ENCODE data around the gene CRELD2. TPM values are rescaled to one million over a fixed set of nuclear protein-coding genes. Genes with fewer than 3 reads are reported as not detected.
A peak's percentile ranks its signal among the peaks of the same experiment; 100 is the strongest.

Gene CRELD2
- total RNA-seq, 1 donor from 2014 or later: 25.5 TPM

DNA sequence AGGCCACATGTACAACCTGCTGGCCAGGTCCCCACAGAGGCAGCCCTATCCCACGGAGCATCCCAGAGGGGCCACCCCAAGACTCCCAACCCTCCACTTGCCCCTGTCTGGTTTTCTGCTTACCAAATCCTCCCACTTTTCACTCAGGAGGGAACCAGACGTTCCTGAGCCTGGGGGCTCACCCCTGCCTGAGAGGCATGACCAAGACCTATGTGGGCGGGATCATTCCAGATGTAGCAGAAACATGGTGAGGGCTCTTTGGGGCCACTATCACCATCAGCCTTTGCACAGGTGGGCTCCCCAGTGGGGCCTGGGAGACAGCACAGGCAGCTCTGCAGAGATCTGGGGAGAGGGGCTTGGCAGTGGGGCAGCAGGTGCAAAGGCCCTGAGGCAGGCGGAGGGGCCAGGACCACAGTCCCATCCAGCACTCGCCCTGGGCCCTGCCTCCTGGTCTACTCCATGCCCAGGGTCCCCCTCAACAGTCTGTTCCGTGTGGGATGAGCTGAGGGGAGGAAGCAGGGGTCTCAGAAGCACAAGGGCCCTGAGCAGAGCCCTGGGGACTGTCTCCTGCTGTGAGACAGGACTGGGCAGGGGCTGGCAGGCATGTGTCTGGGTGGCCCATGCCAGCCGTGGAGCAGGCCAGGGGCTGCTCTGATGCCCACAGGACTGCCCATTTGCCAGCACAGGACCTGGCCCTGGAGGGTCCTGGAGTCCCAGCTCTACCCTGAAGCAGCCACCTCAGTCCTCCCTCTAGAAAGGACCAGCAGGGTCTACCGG is 51.5 kb downstream of the CRELD2 start:
- ATAC-seq: no peak

GRCh38 chr22:49970528-49971231 is 52.2 kb downstream of the CRELD2 start:
- peak; percentile 79 for ATAC-seq

- peak; percentile 38 for ATAC-seq
Observed at GRCh38 chr22:49971232-49972162, 53.1 kb downstream of the CRELD2 start.

DNA sequence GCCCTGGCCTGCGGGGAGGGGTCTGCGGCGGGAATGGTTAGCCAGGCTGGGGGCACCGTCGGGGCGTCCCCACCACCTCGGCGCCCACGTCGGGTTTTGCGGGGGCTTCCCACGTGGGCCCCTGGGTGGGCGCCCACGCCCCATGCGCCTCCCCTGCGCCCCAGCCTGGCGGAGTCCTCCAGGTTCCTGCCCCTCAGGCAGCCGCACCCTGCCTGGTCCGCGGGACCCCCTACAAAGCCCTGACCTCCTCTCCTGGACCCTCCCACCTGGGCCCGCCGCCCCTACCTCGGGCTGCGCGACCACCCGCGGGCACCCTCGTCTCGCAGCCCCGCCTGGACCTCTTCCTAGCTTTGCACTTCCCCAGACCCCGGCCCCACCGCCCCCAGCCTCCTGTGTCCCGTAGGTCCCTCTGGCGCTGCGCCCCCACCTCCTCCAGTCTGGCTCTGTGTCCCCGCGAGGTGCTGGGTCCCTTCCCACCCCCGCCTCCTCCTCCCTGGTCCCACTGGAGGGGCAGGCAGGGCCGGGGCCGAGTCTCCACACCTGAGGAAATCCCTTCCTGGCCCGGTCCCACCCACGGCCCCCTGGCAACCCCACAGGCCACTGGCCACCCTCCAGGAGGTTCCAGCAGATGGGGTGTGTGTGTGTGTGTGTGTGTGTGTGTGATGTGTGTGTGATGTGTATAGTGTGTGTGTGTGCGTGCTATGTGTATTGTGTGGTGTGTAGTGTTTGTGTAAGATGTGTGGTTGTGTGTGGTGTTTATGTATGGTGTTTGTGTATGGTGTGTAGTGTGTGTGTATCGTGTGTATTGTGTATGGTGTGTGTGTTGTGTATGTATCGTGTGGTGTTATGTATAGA is 54.0 kb downstream of the CRELD2 start:
- ATAC-seq: no peak

- ATAC-seq: no peak
Observed at GRCh38 chr22:49973018-49973961, 54.9 kb downstream of the CRELD2 start.

DNA sequence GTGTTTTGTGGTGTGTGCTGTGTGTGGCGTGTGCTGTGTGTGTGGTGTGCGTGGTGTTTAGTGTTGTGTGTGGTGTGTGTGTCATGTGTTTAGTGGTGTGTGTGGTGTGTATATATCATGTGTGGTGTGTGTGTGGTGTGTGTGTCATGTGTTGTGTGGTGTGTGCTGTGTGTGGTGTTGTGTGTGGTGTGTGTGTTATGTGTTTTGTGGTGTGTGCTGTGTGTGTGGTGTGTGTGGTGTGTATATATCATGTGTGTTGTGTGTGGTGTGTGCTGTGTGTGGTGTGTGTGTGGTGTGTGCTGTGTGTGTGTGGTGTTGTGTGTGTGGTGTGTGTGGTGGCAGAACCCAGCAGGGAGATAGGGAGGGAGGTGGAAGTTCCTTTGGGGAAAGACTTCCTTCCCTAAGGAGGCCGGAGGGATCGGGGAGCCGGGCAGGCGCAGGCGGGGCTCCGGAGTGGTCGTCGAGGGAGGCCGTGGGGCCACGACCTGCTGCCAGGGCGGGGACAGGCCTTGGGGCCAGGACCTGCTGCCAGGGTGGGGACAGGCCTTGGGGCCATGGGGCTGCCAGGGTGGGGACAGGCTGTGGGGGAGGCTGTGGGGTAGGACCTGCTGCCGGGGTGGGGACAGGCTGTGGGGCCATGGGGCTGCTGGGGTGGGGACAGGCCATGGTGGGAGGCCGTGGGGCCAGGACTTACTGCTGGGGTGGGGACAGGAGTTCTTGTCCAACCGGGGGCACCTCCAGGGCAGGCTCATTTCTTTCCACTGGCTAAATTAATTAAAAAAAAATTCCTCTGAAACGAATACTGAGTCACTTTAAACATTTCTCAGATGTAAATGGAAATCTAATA is 57.3 kb downstream of the CRELD2 start:
- ATAC-seq: no peak

DNA sequence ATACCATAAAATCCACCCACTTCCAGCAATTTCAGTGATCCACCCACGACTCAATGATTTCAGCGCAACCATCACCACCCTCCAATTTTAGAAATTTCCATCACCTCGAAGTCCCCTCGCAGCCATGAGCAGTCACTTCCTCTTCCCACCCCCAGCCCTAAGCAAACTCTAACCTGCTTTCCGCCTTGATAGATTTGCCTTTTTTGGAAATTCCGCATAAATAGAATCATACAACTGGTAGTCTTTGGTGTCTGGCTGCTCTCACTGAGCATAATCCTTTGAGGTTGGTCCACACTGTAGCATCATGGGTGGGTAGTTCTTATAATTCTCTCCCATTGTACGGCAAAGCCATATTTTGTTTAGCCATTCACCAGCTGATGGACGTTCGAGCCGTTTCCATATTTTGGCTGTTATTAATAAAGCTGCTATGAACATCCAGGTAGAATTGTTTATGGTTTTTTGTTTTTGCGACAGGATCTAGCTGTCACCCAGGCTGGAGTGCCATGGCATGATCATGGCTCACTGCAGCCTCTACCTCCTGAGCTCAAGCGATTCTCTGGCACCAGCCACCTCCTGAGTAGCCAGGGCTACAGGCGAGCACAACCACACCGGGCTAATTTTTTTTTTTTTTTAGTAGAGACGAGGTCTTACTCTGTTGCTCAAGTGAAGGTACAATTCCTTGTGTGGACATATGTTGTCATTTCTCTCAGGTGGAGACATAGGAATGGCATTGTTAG is 58.2 kb downstream of the CRELD2 start:
- no peak for ATAC-seq

Other genes starting within 250 kb of the CRELD2 start
- gene BRD1, start 90.8 kb upstream of the CRELD2 start, total RNA-seq: 23.8 TPM
- gene ZBED4, start 64.8 kb upstream of the CRELD2 start, total RNA-seq: 9.0 TPM
- 10.1 TPM for gene ALG12, start 196 bp upstream of the CRELD2 start, total RNA-seq
- 50.5 TPM for gene PIM3, start 42.1 kb downstream of the CRELD2 start, total RNA-seq
- gene IL17REL, start 94.1 kb downstream of the CRELD2 start, total RNA-seq: not detected
- not detected for gene TTLL8, start 139.7 kb downstream of the CRELD2 start, total RNA-seq
- gene MLC1, start 166.8 kb downstream of the CRELD2 start, total RNA-seq: not detected
- 0.12 TPM for gene MOV10L1, start 171.4 kb downstream of the CRELD2 start, total RNA-seq

All from esophagus mucosa (tissue), 1 donor.